NT2/D1 (cell line): ENCODE results near the gene TMEM164.

Experiments used
- SUZ12 ChIP-seq: IDR thresholded peaks from 2 replicates; pipeline ENCODE4 v1.6.1; 2011; ENCODE audit not compliant: insufficient read length, insufficient read depth; ENCODE audit errors: extremely low read depth
- YY1 ChIP-seq: IDR thresholded peaks from 2 replicates; pipeline ENCODE4 v1.6.1; 2011; ENCODE audit not compliant: insufficient read length, insufficient read depth
- ZNF274 ChIP-seq: IDR thresholded peaks from 2 replicates; pipeline ENCODE4 v1.6.1; 2011; ENCODE audit warnings: mild to moderate bottlenecking, low read depth, low read length

GRCh38 chrX:110050386-110050785 lies 47.5 kb downstream of the TMEM164 start:
- TF ChIP-seq ZNF274 = no peak
- TF ChIP-seq SUZ12 = no peak
- no peak for TF ChIP-seq YY1
